DND-41 (cell line): ENCODE measurements around the gene CCBE1.
A peak's percentile ranks its signal among the peaks of the same experiment; 100 is the strongest.

Experiments used
- ATAC-seq: fragments of 200-7000 bp; cut with Tn5 transposase; 3 replicates; pipeline ENCODE4 v1.9.1; 2021; ENCODE audit warnings: low read depth; ENCODE audit not compliant: insufficient read depth
- DNase-seq: peaks from one replicate; pipeline ENCODE4 v3.0.0-alpha.2; 2020
- H2AFZ ChIP-seq: 2 replicates; pipeline ENCODE4 v1.6.0; 2012; ENCODE audit warnings: low read depth, low read length
- H3K27ac ChIP-seq: 2 replicates; pipeline ENCODE4 v1.5.1; 2012; ENCODE audit warnings: low read length, inconsistent platforms
- H3K27me3 ChIP-seq: fragments of 200-600 bp; sonication (generic); 2 replicates; pipeline ENCODE4 v1.6.0; 2012; ENCODE audit warnings: low read length, mild to moderate bottlenecking, inconsistent platforms; ENCODE audit not compliant: insufficient read depth, poor library complexity
- H3K36me3 ChIP-seq: 2 replicates; pipeline ENCODE4 v1.5.1; 2012; ENCODE audit warnings: low read length, inconsistent platforms; ENCODE audit not compliant: insufficient read depth
- H3K4me1 ChIP-seq: 2 replicates; pipeline ENCODE4 v1.5.1; 2012; ENCODE audit warnings: mild to moderate bottlenecking, low read length; ENCODE audit not compliant: insufficient read depth
- H3K4me2 ChIP-seq: 2 replicates; pipeline ENCODE4 v1.6.0; 2012; ENCODE audit warnings: mild to moderate bottlenecking, moderate library complexity, low read length, inconsistent platforms; ENCODE audit not compliant: insufficient read depth
- H3K4me3 ChIP-seq, 2 experiments: fragments of 200-600 bp in 1 of 2; shearing (Covaris generic) in 1 of 2; 2 replicates each; pipeline ENCODE4 v1.5.1; 2012 to 2016; ENCODE audit warnings: inconsistent platforms in 2 of 2, low read length in 2 of 2, mild to moderate bottlenecking in 2 of 2, low read depth in 1 of 2, moderate library complexity in 1 of 2
- H3K79me2 ChIP-seq: 2 replicates; pipeline ENCODE4 v1.6.0; 2012; ENCODE audit warnings: low read length, inconsistent platforms; ENCODE audit not compliant: insufficient read depth
- H3K9ac ChIP-seq: 2 replicates; pipeline ENCODE4 v1.6.0; 2012; ENCODE audit warnings: low read depth, mild to moderate bottlenecking, inconsistent platforms, low read length, moderate library complexity
- H3K9me3 ChIP-seq: 2 replicates; pipeline ENCODE4 v1.5.1; 2012; ENCODE audit warnings: low read length, moderate library complexity, mild to moderate bottlenecking, inconsistent platforms; ENCODE audit not compliant: insufficient read depth, severe bottlenecking
- H4K20me1 ChIP-seq: 2 replicates; pipeline ENCODE4 v1.6.0; 2012; ENCODE audit warnings: low read length; ENCODE audit not compliant: insufficient read depth
- CTCF ChIP-seq: IDR thresholded peaks from 2 replicates; pipeline ENCODE4 v1.5.1; 2012; ENCODE audit warnings: borderline replicate concordance, low read length, moderate library complexity, mild to moderate bottlenecking; ENCODE audit not compliant: poor library complexity, severe bottlenecking; ENCODE audit errors: extremely low read depth
- EZH2 ChIP-seq: IDR thresholded peaks from 3 replicates; pipeline ENCODE4 v1.6.1; 2012; ENCODE audit warnings: borderline replicate concordance, low read depth, mild to moderate bottlenecking, moderate library complexity, low read length, inconsistent platforms; ENCODE audit not compliant: severe bottlenecking

CCBE1 gene

GRCh38 chr18:59631583-59632181 lies 65.5 kb downstream of the CCBE1 start:
- peak; percentile 56 for DNase-seq
- no peaks in the 10 kb centered on the region for H4K20me1 ChIP-seq

GRCh38 chr18:59629894-59630293 lies 67.3 kb downstream of the CCBE1 start:
- H3K27ac ChIP-seq = no peak overlapping the region
- H3K27me3 ChIP-seq = no peaks in the 10 kb centered on the region
- no peak for ATAC-seq
- no peak overlapping the region for H2AFZ ChIP-seq
- TF ChIP-seq EZH2 (no peak), CTCF (no peak)
- H3K4me3 ChIP-seq = no peak overlapping the region
- no peak for DNase-seq
- H3K4me1 ChIP-seq = no peaks in the 10 kb centered on the region
- H3K79me2 ChIP-seq = no peaks in the 10 kb centered on the region
- H3K4me2 ChIP-seq = no peak overlapping the region
- no peaks in the 10 kb centered on the region for H4K20me1 ChIP-seq
- H3K36me3 ChIP-seq = no peaks in the 10 kb centered on the region
- H3K9ac ChIP-seq = no peak overlapping the region
- H3K9me3 ChIP-seq = no peaks in the 10 kb centered on the region

More at GRCh38 chr18:59631583-59632181, 65.5 kb downstream of the CCBE1 start:
- peak; percentile 84 for ATAC-seq
- Histone ChIP-seq H3K4me2 (no peak overlapping the region), H3K9me3 (no peaks in the 10 kb centered on the region), H3K79me2 (no peaks in the 10 kb centered on the region), H3K27me3 (no peaks in the 10 kb centered on the region), H2AFZ (no peak overlapping the region), H3K36me3 (no peaks in the 10 kb centered on the region), H3K4me1 (no peaks in the 10 kb centered on the region), H3K4me3 (no peak overlapping the region), H3K9ac (no peak overlapping the region), H3K27ac (no peak overlapping the region)
- peak; percentile 82 for TF ChIP-seq CTCF
- TF ChIP-seq EZH2 = no peak

GRCh38 chr18:59628995-59629394 lies 68.2 kb downstream of the CCBE1 start:
- no peak overlapping the region for H3K4me2 ChIP-seq
- H2AFZ ChIP-seq = no peak overlapping the region
- TF ChIP-seq CTCF = no peak
- no peak for TF ChIP-seq EZH2
- no peaks in the 10 kb centered on the region for H3K79me2 ChIP-seq
- H4K20me1 ChIP-seq = no peaks in the 10 kb centered on the region
- DNase-seq (no peak), ATAC-seq (no peak)
- no peaks in the 10 kb centered on the region for H3K27me3 ChIP-seq
- H3K4me3 ChIP-seq = no peak overlapping the region
- no peaks in the 10 kb centered on the region for H3K36me3 ChIP-seq
- no peak overlapping the region for H3K9ac ChIP-seq
- no peak overlapping the region for H3K27ac ChIP-seq
- H3K4me1 ChIP-seq = no peaks in the 10 kb centered on the region
- H3K9me3 ChIP-seq = no peaks in the 10 kb centered on the region
